Esophagus squamous epithelium (tissue), 5 donors: ENCODE measurements around the gene MTCH2. TPM values are rescaled to one million over a fixed set of nuclear protein-coding genes. Genes with fewer than 3 reads are reported as not detected.

Experiments
- DNase-seq: peaks from one replicate; lab custom pipeline; 2025; lab: John Stamatoyannopoulos, UW
- H3K27ac ChIP-seq, 4 donors: fragments of 200-600 bp; sonication (generic); one replicate each; pipeline ENCODE4 v1.5.1; 2016 to 2019; ENCODE audit warnings: mild to moderate bottlenecking in 1 of 4
- H3K27me3 ChIP-seq, 4 donors: fragments of 200-600 bp; sonication (generic); 1 replicate in 3 of 4; 2 replicates in 1 of 4; pipeline versions ENCODE4 v1.5.1 to v1.6.0; 2017 to 2021; ENCODE audit warnings: antibody characterized with exemption in 1 of 4
- H3K36me3 ChIP-seq, 3 donors: fragments of 200-600 bp; sonication (generic); one replicate each; pipeline ENCODE4 v1.5.1; 2016 to 2019
- H3K4me1 ChIP-seq, 3 donors: fragments of 200-600 bp; sonication (generic); one replicate each; pipeline ENCODE4 v1.5.1; 2017 to 2019
- H3K4me3 ChIP-seq, 4 donors: fragments of 200-600 bp; sonication (generic); 1 replicate in 3 of 4; 2 replicates in 1 of 4; pipeline ENCODE4 v1.5.1; 2016 to 2019; ENCODE audit warnings: mild to moderate bottlenecking in 2 of 4, moderate library complexity in 1 of 4
- H3K9me3 ChIP-seq, 3 donors: fragments of 200-600 bp; sonication (generic); one replicate each; pipeline ENCODE4 v1.5.1; 2016 to 2019
- CTCF ChIP-seq, 6 experiments: fragments of 450-650 bp in 4 of 6; fragments of 200-600 bp in 2 of 6; sonication (generic) in 2 of 6; IDR thresholded peaks; one replicate each; pipeline ENCODE4 v1.5.1; 2016 to 2019; ENCODE audit warnings: antibody characterized with exemption in 6 of 6, mild to moderate bottlenecking in 4 of 6, moderate library complexity in 4 of 6
- POLR2A ChIP-seq, 4 donors: fragments of 450-650 bp; IDR thresholded peaks; one replicate each; pipeline ENCODE4 v1.6.1; 2017; ENCODE audit warnings: antibody characterized with exemption in 4 of 4, mild to moderate bottlenecking in 4 of 4, moderate library complexity in 3 of 4
- WGBS, 2 donors: methylation state at CpG; one replicate each; pipeline ENCODE4 v1.1.5; 2018; 5-methylcytosine and 5-hydroxymethylcytosine counted together
- intact Hi-C: fragments of 100-400 bp; cut with DNase I; formaldehyde crosslinking; loops from one replicate; pipeline ENCODE4 v1.15.0; 2022
- total RNA-seq, 4 donors: library from RNA; depleted of rRNA; stranded (reverse); fragments of >200 nt; gene quantifications; one replicate each; pipeline ENCODE4 v1.1.0, GENCODE V29; 2016
- donor health status: DM: yes; HTN: yes; CAD: no.

MTCH2 gene
- total RNA-seq, 4 donors from 2014 or later, result 44.5 to 67.2 (median 53.9) TPM

GRCh38 chr11:47591764-47592163, 50.6 kb downstream of the MTCH2 start:
- TF ChIP-seq POLR2A (IDR thresholded peaks at IDR 0.05), result no peak
- no peak for TF ChIP-seq CTCF (IDR thresholded peaks at IDR 0.05)
- Histone ChIP-seq H3K27me3 (peaks cover 0 to 76% (median 8%) of the 10 kb centered on the region in 4 donors), H3K27ac (no peak overlapping the region), H3K9me3 (peaks cover 0 to 4% (median 0%) of the 10 kb centered on the region in 3 donors), H3K4me1 (peaks cover 6 to 30% (median 7%) of the 10 kb centered on the region in 3 donors), H3K36me3 (no peaks in the 10 kb centered on the region), H3K4me3 (no peak overlapping the region)
- intact Hi-C loops, result no loop called here
- DNase-seq, result no peak
- WGBS, 2 donors, result 38 to 59% methylated on average over 4 to 6 of the region's 7 CpGs

GRCh38 chr11:47589977-47590861, 52.1 kb downstream of the MTCH2 start:
- intact Hi-C loops, result no loop called here
- peaks cover 0 to 64% (median 8%) of the 10 kb centered on the region in 4 donors for H3K27me3 ChIP-seq

GRCh38 chr11:47589584-47589976, 52.8 kb downstream of the MTCH2 start:
- H3K4me1 ChIP-seq, result peaks cover 6 to 30% (median 7%) of the 10 kb centered on the region in 3 donors
- TF ChIP-seq CTCF (IDR thresholded peaks at IDR 0.05) (no peak), POLR2A (IDR thresholded peaks at IDR 0.05) (no peak)
- H3K27ac ChIP-seq, result peak overlapping the region in 1 of 4 donors; percentile 19
- intact Hi-C loops, result no loop called here
- H3K9me3 ChIP-seq, result peaks cover 0 to 4% (median 0%) of the 10 kb centered on the region in 3 donors
- peaks cover 0 to 11% (median 4%) of the 10 kb centered on the region in 3 donors for H3K36me3 ChIP-seq
- DNase-seq, result no peak
- H3K27me3 ChIP-seq, result peaks cover 0 to 58% (median 8%) of the 10 kb centered on the region in 4 donors
- WGBS, 2 donors, result 61% methylated on average over 5 of the region's 51 CpGs; no CpG with 5 or more reads in 1 of the 2 donors
- peak overlapping the region in 3 of 4 donors; percentile 25 to 60 (median 36) for H3K4me3 ChIP-seq

More at GRCh38 chr11:47589977-47590861, 52.1 kb downstream of the MTCH2 start:
- whole genome bisulfite sequencing, 2 donors, result 63 to 71% methylated on average over 26 to 62 of the region's 122 CpGs
- Histone ChIP-seq H3K9me3 (peaks cover 0 to 4% (median 0%) of the 10 kb centered on the region in 3 donors), H3K4me1 (peaks cover 6 to 30% (median 7%) of the 10 kb centered on the region in 3 donors), H3K36me3 (peaks cover 0 to 5% (median 0%) of the 10 kb centered on the region in 3 donors), H3K27ac (no peak overlapping the region), H3K4me3 (peak overlapping the region in 3 of 4 donors; percentile 25 to 60 (median 36))
- TF ChIP-seq CTCF (IDR thresholded peaks at IDR 0.05) (no peak), POLR2A (IDR thresholded peaks at IDR 0.05) (no peak)
- DNase-seq, result no peak

GRCh38 chr11:47589118-47589517, 53.2 kb downstream of the MTCH2 start:
- H3K4me1 ChIP-seq, result peaks cover 4 to 25% (median 6%) of the 10 kb centered on the region in 3 donors
- peaks cover 0 to 53% (median 7%) of the 10 kb centered on the region in 4 donors for H3K27me3 ChIP-seq
- H3K9me3 ChIP-seq, result peaks cover 0 to 4% (median 0%) of the 10 kb centered on the region in 3 donors
- intact Hi-C loops, result no loop called here
- no peak for DNase-seq
- H3K36me3 ChIP-seq, result peaks cover 0 to 16% (median 6%) of the 10 kb centered on the region in 3 donors
- H3K27ac ChIP-seq, result peak overlapping the region in 1 of 4 donors; percentile 19
- no peak for TF ChIP-seq CTCF (IDR thresholded peaks at IDR 0.05)
- TF ChIP-seq POLR2A (IDR thresholded peaks at IDR 0.05), result no peak
- peak overlapping the region in 3 of 4 donors; percentile 25 to 60 (median 36) for H3K4me3 ChIP-seq
- 73 to 76% methylated on average over 10 of the region's 11 CpGs for WGBS, 2 donors
